HFFc6 (cell line): ENCODE data around the gene NEK6. TPM values are rescaled to one million over a fixed set of nuclear protein-coding genes. Genes with fewer than 3 reads are reported as not detected.

Source experiments
- DNase-seq: peaks from one replicate; pipeline ENCODE4 v3.0.0-alpha.2; 2018
- H3K27ac Mint-ChIP-seq: 2 replicates; pipeline ENCODE4 v1.8.0; 2020; ENCODE audit warnings: mild to moderate bottlenecking, mixed read lengths
- H3K27me3 Mint-ChIP-seq: 2 replicates; pipeline ENCODE4 v1.8.0; 2021; ENCODE audit warnings: mild to moderate bottlenecking, moderate library complexity, mixed read lengths; ENCODE audit not compliant: insufficient read depth
- H3K36me3 Mint-ChIP-seq: 2 replicates; pipeline ENCODE4 v1.8.0; 2021; ENCODE audit warnings: low read depth, mixed read lengths
- H3K4me1 Mint-ChIP-seq: 2 replicates; pipeline ENCODE4 v1.8.0; 2020; ENCODE audit warnings: low read depth, mixed read lengths
- H3K4me3 Mint-ChIP-seq: 2 replicates; pipeline ENCODE4 v1.8.0; 2020; ENCODE audit warnings: mild to moderate bottlenecking, moderate library complexity, mixed read lengths
- H3K9me3 Mint-ChIP-seq: 2 replicates; pipeline ENCODE4 v1.8.0; 2020; ENCODE audit warnings: mild to moderate bottlenecking, mixed read lengths
- total RNA-seq, 6 experiments: library from RNA; stranded (reverse); fragmentation: NEBNext Ultra II Directional; extraction: Animal tissue kit (Norgen Biotek cat#: 25700); gene quantifications; 2 replicates in 1 of 6; 3 replicates in 5 of 6; pipeline ENCODE4 v1.2.3, GENCODE V29; 2021
- TF ChIP-seq, protein P1 (sequence below): fragments of 200-600 bp; sonication (generic); IDR thresholded peaks from 2 replicates; pipeline ENCODE4 v1.5.0; 2021; ENCODE audit warnings: antibody characterized with exemption, mild to moderate bottlenecking

The NEK6 gene
- total RNA-seq, 6 experiments from 2014 or later: 66.5 to 81.1 (median 71.4) TPM

DNA sequence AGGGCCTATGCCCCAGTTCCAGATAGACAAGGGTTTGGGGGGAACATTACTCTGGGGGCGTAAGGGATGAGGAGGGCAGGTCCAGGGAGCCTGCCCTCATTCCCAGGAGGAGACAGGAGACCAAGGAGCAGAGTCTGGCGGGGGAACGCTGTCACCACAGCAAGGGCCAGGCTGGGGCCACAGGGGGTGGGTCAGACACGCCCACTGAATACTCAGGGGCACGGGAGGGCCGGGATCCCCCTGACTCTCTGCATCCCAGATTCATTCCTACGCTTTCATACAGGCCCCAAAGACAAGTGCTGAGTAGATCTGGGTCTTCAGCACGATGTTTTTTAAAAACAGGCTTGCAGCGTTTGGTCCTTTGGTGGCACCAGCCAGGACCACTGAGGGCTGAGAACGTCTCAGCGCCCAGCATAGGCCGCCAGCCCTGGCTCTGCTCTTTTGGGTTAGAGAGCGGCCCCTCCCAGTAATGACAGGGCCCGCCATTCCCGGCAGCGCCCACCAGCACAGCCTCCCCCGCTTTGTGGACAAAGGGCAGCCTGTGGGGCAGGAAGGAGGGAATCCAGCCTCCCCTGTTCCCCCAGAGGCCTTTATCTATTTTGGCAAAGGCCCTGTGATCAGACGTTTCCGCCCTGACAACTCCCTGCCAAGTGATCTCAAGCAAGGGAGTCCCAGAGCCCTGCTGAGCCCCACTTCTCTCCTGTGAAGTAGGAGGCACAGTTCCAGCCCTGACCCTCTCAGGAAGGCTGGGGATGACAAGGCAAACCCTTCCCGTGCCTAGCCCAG, 24.9 kb downstream of the NEK6 start:
- Mint-ChIP-seq H3K4me3 (no peak overlapping the region), H3K27ac (peak overlapping the region; percentile 36; the same call in 1 of the 2 replicates), H3K27me3 (peaks cover 8% of the 10 kb centered on the region), H3K9me3 (no peaks in the 10 kb centered on the region), H3K36me3 (peaks cover 10% of the 10 kb centered on the region; the same call in 1 of the 2 replicates), H3K4me1 (peaks cover 78% of the 10 kb centered on the region)
- TF ChIP-seq, protein P1, sequence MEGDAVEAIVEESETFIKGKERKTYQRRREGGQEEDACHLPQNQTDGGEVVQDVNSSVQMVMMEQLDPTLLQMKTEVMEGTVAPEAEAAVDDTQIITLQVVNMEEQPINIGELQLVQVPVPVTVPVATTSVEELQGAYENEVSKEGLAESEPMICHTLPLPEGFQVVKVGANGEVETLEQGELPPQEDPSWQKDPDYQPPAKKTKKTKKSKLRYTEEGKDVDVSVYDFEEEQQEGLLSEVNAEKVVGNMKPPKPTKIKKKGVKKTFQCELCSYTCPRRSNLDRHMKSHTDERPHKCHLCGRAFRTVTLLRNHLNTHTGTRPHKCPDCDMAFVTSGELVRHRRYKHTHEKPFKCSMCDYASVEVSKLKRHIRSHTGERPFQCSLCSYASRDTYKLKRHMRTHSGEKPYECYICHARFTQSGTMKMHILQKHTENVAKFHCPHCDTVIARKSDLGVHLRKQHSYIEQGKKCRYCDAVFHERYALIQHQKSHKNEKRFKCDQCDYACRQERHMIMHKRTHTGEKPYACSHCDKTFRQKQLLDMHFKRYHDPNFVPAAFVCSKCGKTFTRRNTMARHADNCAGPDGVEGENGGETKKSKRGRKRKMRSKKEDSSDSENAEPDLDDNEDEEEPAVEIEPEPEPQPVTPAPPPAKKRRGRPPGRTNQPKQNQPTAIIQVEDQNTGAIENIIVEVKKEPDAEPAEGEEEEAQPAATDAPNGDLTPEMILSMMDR: no peak
- DNase-seq: no peak

- H3K36me3 Mint-ChIP-seq: 0 out of 2 replicates have a peak, but pooled peaks cover 4% of the 10 kb centered on the region
- H3K27me3 Mint-ChIP-seq: peaks cover 8% of the 10 kb centered on the region
- peak overlapping the region; percentile 36; the same call in 1 of the 2 replicates for H3K27ac Mint-ChIP-seq
- TF ChIP-seq, protein P1: no peak
- no peak for DNase-seq
- H3K4me3 Mint-ChIP-seq: no peak overlapping the region
- H3K9me3 Mint-ChIP-seq: no peaks in the 10 kb centered on the region
- H3K4me1 Mint-ChIP-seq: peaks cover 78% of the 10 kb centered on the region
Measured at GRCh38 chr9:124283228-124283814, 25.6 kb downstream of the NEK6 start.

GRCh38 chr9:124284237-124284831, 26.6 kb downstream of the NEK6 start:
- H3K27ac Mint-ChIP-seq: no peak overlapping the region
- H3K36me3 Mint-ChIP-seq: 0 out of 2 replicates have a peak, but pooled peaks cover 4% of the 10 kb centered on the region
- no peak overlapping the region for H3K4me3 Mint-ChIP-seq
- no peaks in the 10 kb centered on the region for H3K9me3 Mint-ChIP-seq
- H3K4me1 Mint-ChIP-seq: peaks cover 80% of the 10 kb centered on the region
- TF ChIP-seq, protein P1: no peak
- DNase-seq: no peak
- peaks cover 8% of the 10 kb centered on the region for H3K27me3 Mint-ChIP-seq

GRCh38 chr9:124284940-124285441, 27.2 kb downstream of the NEK6 start:
- TF ChIP-seq, protein P1: no peak
- Mint-ChIP-seq H3K4me1 (peaks cover 74% of the 10 kb centered on the region), H3K36me3 (0 out of 2 replicates have a peak, but pooled peaks cover 4% of the 10 kb centered on the region), H3K4me3 (peak overlapping the region; percentile 72; the same call in 1 of the 2 replicates), H3K9me3 (no peaks in the 10 kb centered on the region), H3K27ac (peak overlapping the region; percentile 98), H3K27me3 (peaks cover 4% of the 10 kb centered on the region; the same call in 1 of the 2 replicates)
- no peak for DNase-seq

DNA sequence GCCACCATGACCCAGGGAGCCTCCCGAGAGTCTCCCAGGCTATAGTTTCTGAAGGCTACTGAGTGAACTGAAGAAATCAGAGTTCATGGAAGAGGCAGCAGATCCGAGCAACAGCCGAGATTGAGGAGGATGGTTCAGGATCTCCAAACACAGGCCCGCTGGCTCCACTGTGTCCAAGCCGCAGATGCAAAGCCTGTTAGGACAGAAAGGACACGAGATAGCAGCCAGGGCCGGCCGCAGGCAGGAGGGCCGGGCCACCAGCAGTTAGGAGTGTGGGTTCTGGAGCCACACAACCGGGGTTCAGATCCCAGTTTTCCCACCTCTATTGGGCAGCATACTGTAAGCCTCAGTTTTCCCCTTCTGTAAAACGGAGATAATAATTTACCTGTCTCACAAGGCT, 27.7 kb downstream of the NEK6 start:
- peaks cover 4% of the 10 kb centered on the region; the same call in 1 of the 2 replicates for H3K27me3 Mint-ChIP-seq
- DNase-seq: no peak
- H3K4me3 Mint-ChIP-seq: peak overlapping the region; percentile 72
- peaks cover 69% of the 10 kb centered on the region for H3K4me1 Mint-ChIP-seq
- 0 out of 2 replicates have a peak, but pooled peaks cover 4% of the 10 kb centered on the region for H3K36me3 Mint-ChIP-seq
- peak overlapping the region; percentile 98 for H3K27ac Mint-ChIP-seq
- TF ChIP-seq, protein P1: no peak
- H3K9me3 Mint-ChIP-seq: no peaks in the 10 kb centered on the region
